Measurements from ENCODE around the gene LOXL1.
A peak's percentile ranks its signal among the peaks of the same experiment; 100 is the strongest.

Gene LOXL1

GRCh38 chr15:73892446-73893226, 33.6 kb upstream of the LOXL1 start:
- no peak for DNase-seq (ENCODE audit: extremely low read depth, low read depth)

GRCh38 chr15:73894133-73894814, 32.0 kb upstream of the LOXL1 start:
- DNase-seq (ENCODE audit: extremely low read depth, low read depth): no peak
- no peak for TF ChIP-seq CTCF (IDR thresholded peaks at IDR 0.05; ENCODE audit: low read depth, low read length)

More at GRCh38 chr15:73892446-73893226, 33.6 kb upstream of the LOXL1 start:
- TF ChIP-seq CTCF (IDR thresholded peaks at IDR 0.05; ENCODE audit: low read depth, low read length): no peak

- peak; percentile 86 for TF ChIP-seq CTCF (IDR thresholded peaks at IDR 0.05; ENCODE audit: low read depth, low read length)
- DNase-seq (ENCODE audit: extremely low read depth, low read depth): peak; percentile 38
These were observed 28.6 kb upstream of the LOXL1 start for GRCh38 chr15:73897441-73898261.

GRCh38 chr15:73899197-73900094, 26.8 kb upstream of the LOXL1 start:
- DNase-seq (ENCODE audit: extremely low read depth, low read depth): no peak
- TF ChIP-seq CTCF (IDR thresholded peaks at IDR 0.05; ENCODE audit: low read depth, low read length): no peak

GRCh38 chr15:73900095-73900712, 26.1 kb upstream of the LOXL1 start:
- TF ChIP-seq CTCF (IDR thresholded peaks at IDR 0.05; ENCODE audit: low read depth, low read length): no peak
- DNase-seq (ENCODE audit: extremely low read depth, low read depth): peak; percentile 31

GRCh38 chr15:73901126-73901810, 25.0 kb upstream of the LOXL1 start:
- no peak for TF ChIP-seq CTCF (IDR thresholded peaks at IDR 0.05; ENCODE audit: low read depth, low read length)

More at GRCh38 chr15:73901126-73901810, 25.0 kb upstream of the LOXL1 start:
- no peak for DNase-seq (ENCODE audit: extremely low read depth, low read depth)

Data from AG09319 (cell line).